IMR-90 (cell line): ENCODE data around the gene LEMD1.

ENCODE experiments used
- BHLHE40 ChIP-seq: fragments of 150-350 bp; IDR thresholded peaks from 2 replicates; pipeline ENCODE4 v1.6.1; 2016; ENCODE audit warnings: mild to moderate bottlenecking, low read depth, low read length
- CEBPB ChIP-seq: IDR thresholded peaks from 2 replicates; pipeline ENCODE4 v1.6.1; 2012; ENCODE audit warnings: low read depth, low read length, improper control_type of control experiment
- CHD1 ChIP-seq: IDR thresholded peaks from 2 replicates; pipeline ENCODE4 v1.6.1; 2012; ENCODE audit warnings: low read depth, low read length, improper control_type of control experiment
- CTCF ChIP-seq: conservative IDR thresholded peaks from 2 replicates; pipeline ENCODE4 v1.5.1; 2012; ENCODE audit warnings: mild to moderate bottlenecking, low read depth, low read length, improper control_type of control experiment
- ELK1 ChIP-seq: fragments of 150-350 bp; IDR thresholded peaks from 2 replicates; pipeline ENCODE4 v1.6.1; 2016; ENCODE audit warnings: low read depth, mild to moderate bottlenecking, low read length, moderate library complexity, borderline replicate concordance
- MAZ ChIP-seq: IDR thresholded peaks from 2 replicates; pipeline ENCODE4 v1.6.1; 2012; ENCODE audit warnings: low read depth, mild to moderate bottlenecking, low read length, improper control_type of control experiment, moderate library complexity, borderline replicate concordance
- MXI1 ChIP-seq: IDR thresholded peaks from 2 replicates; pipeline ENCODE4 v1.6.1; 2012; ENCODE audit warnings: low read depth, mild to moderate bottlenecking, low read length, moderate library complexity, borderline replicate concordance
- NFE2L2 ChIP-seq: fragments of 150-350 bp; IDR thresholded peaks from 2 replicates; pipeline ENCODE4 v1.6.1; 2016; ENCODE audit warnings: low read depth, mild to moderate bottlenecking, low read length
- POLR2A ChIP-seq: IDR thresholded peaks from 2 replicates; pipeline ENCODE4 v1.6.1; 2012; ENCODE audit warnings: mild to moderate bottlenecking, low read depth, low read length
- RAD21 ChIP-seq: IDR thresholded peaks from 2 replicates; pipeline ENCODE4 v1.6.1; 2012; ENCODE audit warnings: low read length, improper control_type of control experiment
- RCOR1 ChIP-seq: IDR thresholded peaks from 2 replicates; pipeline ENCODE4 v1.6.1; 2012; ENCODE audit warnings: mild to moderate bottlenecking, low read length, improper control_type of control experiment; ENCODE audit not compliant: insufficient replicate concordance
- RFX5 ChIP-seq: IDR thresholded peaks from 2 replicates; pipeline ENCODE4 v1.8.0; 2012; ENCODE audit warnings: low read depth, mild to moderate bottlenecking, low read length, moderate library complexity
- SMC3 ChIP-seq: fragments of 150-350 bp; IDR thresholded peaks from 2 replicates; pipeline ENCODE4 v1.6.1; 2016; ENCODE audit warnings: low read depth, mild to moderate bottlenecking, antibody characterized with exemption, low read length, moderate library complexity
- USF2 ChIP-seq: fragments of 150-350 bp; IDR thresholded peaks from 2 replicates; pipeline ENCODE4 v1.6.1; 2017; ENCODE audit warnings: mild to moderate bottlenecking, antibody characterized with exemption, low read length, low read depth

GRCh38 chr1:205373798-205374175 is 48.1 kb downstream of the LEMD1 start:
- TF ChIP-seq CTCF, result no peak
- no peak for TF ChIP-seq MXI1
- TF ChIP-seq POLR2A, result no peak
- no peak for TF ChIP-seq RAD21
- no peak for TF ChIP-seq MAZ
- TF ChIP-seq RCOR1, result no peak
- TF ChIP-seq BHLHE40, result no peak
- TF ChIP-seq USF2, result no peak
- TF ChIP-seq RFX5, result no peak
- TF ChIP-seq CEBPB, result no peak
- TF ChIP-seq ELK1, result no peak
- no peak for TF ChIP-seq CHD1
- no peak for TF ChIP-seq NFE2L2
- TF ChIP-seq SMC3, result no peak
